Measurements from ENCODE around the gene SLC24A5.

DNA sequence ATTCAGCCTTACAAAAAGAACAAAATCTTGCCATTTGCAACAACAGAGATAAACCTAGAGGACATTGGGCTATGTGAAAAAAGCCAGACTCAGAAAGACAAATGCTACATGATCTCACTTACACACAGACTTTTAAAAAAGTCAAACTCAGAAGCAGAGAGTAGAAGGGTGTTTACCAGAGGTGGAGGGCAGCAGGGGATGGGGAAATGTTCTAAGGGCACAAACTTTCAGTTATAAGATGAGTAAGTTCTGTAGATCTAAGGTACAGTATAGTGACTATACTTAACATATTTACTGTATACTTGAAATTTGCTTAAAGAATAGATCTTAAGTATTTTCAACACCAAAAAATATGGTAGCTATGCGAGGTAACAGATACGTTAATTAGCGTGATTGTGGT is 54.3 kb downstream of the SLC24A5 start:
- no peak for TF ChIP-seq EZH2phosphoT487 (IDR thresholded peaks at IDR 0.05; ENCODE audit: borderline replicate concordance)
- TF ChIP-seq, protein P1, sequence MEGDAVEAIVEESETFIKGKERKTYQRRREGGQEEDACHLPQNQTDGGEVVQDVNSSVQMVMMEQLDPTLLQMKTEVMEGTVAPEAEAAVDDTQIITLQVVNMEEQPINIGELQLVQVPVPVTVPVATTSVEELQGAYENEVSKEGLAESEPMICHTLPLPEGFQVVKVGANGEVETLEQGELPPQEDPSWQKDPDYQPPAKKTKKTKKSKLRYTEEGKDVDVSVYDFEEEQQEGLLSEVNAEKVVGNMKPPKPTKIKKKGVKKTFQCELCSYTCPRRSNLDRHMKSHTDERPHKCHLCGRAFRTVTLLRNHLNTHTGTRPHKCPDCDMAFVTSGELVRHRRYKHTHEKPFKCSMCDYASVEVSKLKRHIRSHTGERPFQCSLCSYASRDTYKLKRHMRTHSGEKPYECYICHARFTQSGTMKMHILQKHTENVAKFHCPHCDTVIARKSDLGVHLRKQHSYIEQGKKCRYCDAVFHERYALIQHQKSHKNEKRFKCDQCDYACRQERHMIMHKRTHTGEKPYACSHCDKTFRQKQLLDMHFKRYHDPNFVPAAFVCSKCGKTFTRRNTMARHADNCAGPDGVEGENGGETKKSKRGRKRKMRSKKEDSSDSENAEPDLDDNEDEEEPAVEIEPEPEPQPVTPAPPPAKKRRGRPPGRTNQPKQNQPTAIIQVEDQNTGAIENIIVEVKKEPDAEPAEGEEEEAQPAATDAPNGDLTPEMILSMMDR (conservative IDR thresholded peaks at IDR 0.05; ENCODE audit: low read length) = no peak

All from Loucy (cell line).